Suprapubic skin (tissue), 4 donors: ENCODE measurements around the gene MAD1L1. TPM values are rescaled to one million over a fixed set of nuclear protein-coding genes. Genes with fewer than 3 reads are reported as not detected.

Experiments
- DNase-seq, 2 donors: peaks; one replicate each; pipeline ENCODE4 v3.0.0-alpha.2; 2019; ENCODE audit warnings: low spot score in 2 of 2
- H3K27ac ChIP-seq: fragments of 200-600 bp; sonication (generic); one replicate; pipeline ENCODE4 v1.5.1; 2019
- H3K27me3 ChIP-seq: fragments of 200-600 bp; sonication (generic); one replicate; pipeline ENCODE4 v1.5.1; 2019
- H3K36me3 ChIP-seq: fragments of 200-600 bp; sonication (generic); one replicate; pipeline ENCODE4 v1.5.1; 2019
- H3K4me1 ChIP-seq: fragments of 200-600 bp; sonication (generic); one replicate; pipeline ENCODE4 v1.5.1; 2019
- H3K4me3 ChIP-seq: fragments of 200-600 bp; sonication (generic); one replicate; pipeline ENCODE4 v1.5.1; 2019; ENCODE audit warnings: mild to moderate bottlenecking
- H3K9me3 ChIP-seq: fragments of 200-600 bp; sonication (generic); one replicate; pipeline ENCODE4 v1.5.1; 2019
- EP300 ChIP-seq: sonication (generic); formaldehyde crosslinking; IDR thresholded peaks from one replicate; pipeline ENCODE4 v1.6.1; 2017; ENCODE audit warnings: antibody characterized with exemption
- POLR2A ChIP-seq, 2 donors: fragments of 450-650 bp; IDR thresholded peaks; one replicate each; pipeline ENCODE4 v1.6.1; 2017; ENCODE audit warnings: antibody characterized with exemption in 2 of 2, mild to moderate bottlenecking in 2 of 2, moderate library complexity in 2 of 2
- POLR2AphosphoS5 ChIP-seq, 3 donors: sonication (generic); formaldehyde crosslinking; IDR thresholded peaks; one replicate each; pipeline ENCODE4 v1.6.1; 2017; ENCODE audit warnings: antibody characterized with exemption in 3 of 3
- WGBS: methylation state at CpG from one replicate; pipeline ENCODE4 v1.1.5; 2018; 5-methylcytosine and 5-hydroxymethylcytosine counted together
- total RNA-seq, 4 donors: library from RNA; depleted of rRNA; stranded (reverse); fragments of >200 nt; gene quantifications; one replicate each; pipeline ENCODE4 v1.1.0, GENCODE V29; 2016
- TF ChIP-seq, protein P1 (sequence below), 2 donors: fragments of 200-600 bp in 1 of 2; fragments of 450-650 bp in 1 of 2; sonication (generic) in 1 of 2; IDR thresholded peaks; one replicate each; pipeline ENCODE4 v1.5.1; 2016 to 2019; ENCODE audit warnings: antibody characterized with exemption in 2 of 2, mild to moderate bottlenecking in 1 of 2, moderate library complexity in 1 of 2

Gene MAD1L1
- total RNA-seq, 4 donors from 2014 or later: 53.2 to 69.8 (median 62.2) TPM

DNA sequence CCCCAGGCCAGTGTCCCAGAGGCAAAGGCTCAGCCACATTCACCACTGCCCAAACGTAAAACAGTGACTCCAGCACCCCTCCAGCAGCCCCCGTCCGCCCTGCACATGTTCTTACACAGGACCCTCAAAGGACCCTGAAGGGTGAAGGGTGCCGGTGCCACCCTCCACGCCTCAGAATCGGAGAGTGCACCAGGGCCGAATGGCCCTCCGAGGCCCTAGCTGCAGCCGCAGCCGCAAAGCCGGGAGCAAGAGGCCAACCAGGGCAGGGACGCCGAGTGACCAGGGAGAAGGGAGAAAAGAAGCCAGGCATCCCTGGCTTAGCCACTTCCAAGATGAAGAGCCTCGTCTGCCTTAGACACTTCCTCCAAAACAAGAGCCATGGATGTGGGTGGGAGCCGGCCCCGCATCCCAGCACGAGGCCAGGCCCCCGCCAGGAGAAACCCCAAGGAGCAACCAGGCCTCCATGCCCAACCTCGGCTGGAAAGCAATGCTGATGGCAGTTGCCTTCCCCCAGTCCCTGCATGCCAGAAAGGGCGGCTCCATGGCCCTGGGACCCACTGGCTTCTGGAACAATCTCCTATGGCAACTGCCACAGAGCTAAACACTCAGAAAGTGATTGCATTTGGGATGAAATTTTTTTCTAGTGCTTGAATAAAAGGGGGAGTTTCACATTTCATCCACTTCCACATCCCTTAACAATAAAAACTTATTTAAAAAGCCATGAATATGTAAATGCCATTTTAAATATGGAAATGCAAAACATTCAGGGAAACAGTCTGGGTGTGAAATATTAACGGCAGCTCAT is 92.3 kb downstream of the MAD1L1 start:
- Histone ChIP-seq H3K4me1 (no peaks in the 10 kb centered on the region), H3K9me3 (no peaks in the 10 kb centered on the region), H3K27ac (no peak overlapping the region), H3K27me3 (no peaks in the 10 kb centered on the region), H3K4me3 (no peak overlapping the region), H3K36me3 (peaks cover 29% of the 10 kb centered on the region)
- no peak for TF ChIP-seq EP300
- no peak for TF ChIP-seq POLR2AphosphoS5 (IDR thresholded peaks at IDR 0.05)
- TF ChIP-seq POLR2A (IDR thresholded peaks at IDR 0.05): no peak
- TF ChIP-seq, protein P1, sequence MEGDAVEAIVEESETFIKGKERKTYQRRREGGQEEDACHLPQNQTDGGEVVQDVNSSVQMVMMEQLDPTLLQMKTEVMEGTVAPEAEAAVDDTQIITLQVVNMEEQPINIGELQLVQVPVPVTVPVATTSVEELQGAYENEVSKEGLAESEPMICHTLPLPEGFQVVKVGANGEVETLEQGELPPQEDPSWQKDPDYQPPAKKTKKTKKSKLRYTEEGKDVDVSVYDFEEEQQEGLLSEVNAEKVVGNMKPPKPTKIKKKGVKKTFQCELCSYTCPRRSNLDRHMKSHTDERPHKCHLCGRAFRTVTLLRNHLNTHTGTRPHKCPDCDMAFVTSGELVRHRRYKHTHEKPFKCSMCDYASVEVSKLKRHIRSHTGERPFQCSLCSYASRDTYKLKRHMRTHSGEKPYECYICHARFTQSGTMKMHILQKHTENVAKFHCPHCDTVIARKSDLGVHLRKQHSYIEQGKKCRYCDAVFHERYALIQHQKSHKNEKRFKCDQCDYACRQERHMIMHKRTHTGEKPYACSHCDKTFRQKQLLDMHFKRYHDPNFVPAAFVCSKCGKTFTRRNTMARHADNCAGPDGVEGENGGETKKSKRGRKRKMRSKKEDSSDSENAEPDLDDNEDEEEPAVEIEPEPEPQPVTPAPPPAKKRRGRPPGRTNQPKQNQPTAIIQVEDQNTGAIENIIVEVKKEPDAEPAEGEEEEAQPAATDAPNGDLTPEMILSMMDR (IDR thresholded peaks at IDR 0.05): no peak
- 85% methylated on average over 19 of the region's 21 CpGs for WGBS
- no peak for DNase-seq

DNA sequence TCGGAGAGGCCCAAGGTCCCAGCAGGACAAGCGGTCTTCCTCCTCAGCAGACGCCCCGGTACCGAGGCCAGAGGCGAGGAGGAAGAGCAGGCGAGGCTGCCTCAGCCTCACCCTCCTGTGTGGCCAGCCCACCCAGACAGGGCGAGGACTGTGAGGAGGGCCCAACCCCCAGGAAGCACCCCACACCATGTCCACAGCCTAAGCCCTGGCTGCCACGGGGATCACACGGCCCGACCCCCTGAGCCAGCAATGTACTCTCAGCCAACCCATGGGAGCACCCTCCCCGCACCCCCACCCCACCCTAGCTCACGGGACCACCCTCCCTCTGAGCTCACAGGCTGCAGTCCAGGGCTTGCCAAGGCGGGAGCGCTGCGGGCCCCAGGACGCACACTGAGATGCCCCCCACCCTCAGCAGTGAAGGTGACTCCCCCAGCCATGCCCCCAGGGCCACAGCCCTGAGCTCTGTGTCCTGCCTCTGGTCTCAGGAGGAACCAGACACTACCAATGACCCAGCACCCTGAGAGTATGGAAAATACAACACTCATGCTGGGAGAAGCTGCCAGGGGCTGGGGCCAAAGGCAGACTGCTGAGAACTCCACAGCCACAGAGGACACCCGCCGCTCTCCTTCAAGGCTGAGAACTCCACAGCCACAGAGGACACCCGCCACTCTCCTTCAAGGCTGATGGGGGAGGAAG is 93.6 kb downstream of the MAD1L1 start:
- Histone ChIP-seq H3K9me3 (no peaks in the 10 kb centered on the region), H3K4me1 (no peaks in the 10 kb centered on the region), H3K27me3 (no peaks in the 10 kb centered on the region), H3K36me3 (peaks cover 21% of the 10 kb centered on the region), H3K27ac (no peak overlapping the region), H3K4me3 (no peak overlapping the region)
- 89% methylated on average over 11 of the region's 20 CpGs for WGBS
- no peak for DNase-seq
- TF ChIP-seq POLR2AphosphoS5 (IDR thresholded peaks at IDR 0.05) (no peak), POLR2A (IDR thresholded peaks at IDR 0.05) (no peak), EP300 (no peak)
- TF ChIP-seq, protein P1 (IDR thresholded peaks at IDR 0.05): no peak

DNA sequence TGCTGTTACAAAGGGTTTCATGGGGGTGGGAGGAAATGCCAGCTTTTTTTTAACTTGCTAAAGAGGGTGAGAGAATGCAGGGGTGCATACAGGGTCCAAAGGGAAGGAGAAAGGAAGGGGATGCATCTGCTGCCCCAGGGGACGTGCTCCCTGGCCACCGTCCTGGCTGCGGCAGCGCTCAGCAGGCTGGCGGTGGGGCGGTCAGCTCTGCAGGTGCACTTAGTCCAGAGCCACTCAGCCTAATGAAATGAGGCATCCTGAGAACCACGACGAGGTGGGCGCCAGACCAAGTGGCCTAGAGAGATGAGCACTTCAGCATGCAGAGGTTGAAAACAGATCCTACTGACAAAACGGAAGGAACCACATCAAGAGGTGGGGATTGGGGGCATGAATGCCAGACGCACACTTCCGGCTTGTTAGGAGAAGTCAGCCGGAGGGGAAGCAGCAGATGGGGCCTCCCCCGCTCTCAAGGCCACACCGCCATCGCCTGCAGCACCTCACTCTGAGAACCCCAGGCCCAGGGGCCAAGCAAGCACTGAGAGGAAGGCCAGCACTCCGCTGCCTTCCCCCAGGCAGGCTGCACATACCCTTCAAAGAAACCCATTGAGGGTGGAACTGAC is 94.5 kb downstream of the MAD1L1 start:
- Histone ChIP-seq H3K27ac (no peak overlapping the region), H3K27me3 (no peaks in the 10 kb centered on the region), H3K36me3 (peaks cover 17% of the 10 kb centered on the region), H3K4me1 (no peaks in the 10 kb centered on the region), H3K9me3 (no peaks in the 10 kb centered on the region), H3K4me3 (no peak overlapping the region)
- no peak for DNase-seq
- TF ChIP-seq EP300 (no peak), POLR2A (IDR thresholded peaks at IDR 0.05) (no peak), POLR2AphosphoS5 (IDR thresholded peaks at IDR 0.05) (no peak)
- TF ChIP-seq, protein P1 (IDR thresholded peaks at IDR 0.05): no peak
- whole genome bisulfite sequencing: 82% methylated on average over 17 of the region's 17 CpGs

DNA sequence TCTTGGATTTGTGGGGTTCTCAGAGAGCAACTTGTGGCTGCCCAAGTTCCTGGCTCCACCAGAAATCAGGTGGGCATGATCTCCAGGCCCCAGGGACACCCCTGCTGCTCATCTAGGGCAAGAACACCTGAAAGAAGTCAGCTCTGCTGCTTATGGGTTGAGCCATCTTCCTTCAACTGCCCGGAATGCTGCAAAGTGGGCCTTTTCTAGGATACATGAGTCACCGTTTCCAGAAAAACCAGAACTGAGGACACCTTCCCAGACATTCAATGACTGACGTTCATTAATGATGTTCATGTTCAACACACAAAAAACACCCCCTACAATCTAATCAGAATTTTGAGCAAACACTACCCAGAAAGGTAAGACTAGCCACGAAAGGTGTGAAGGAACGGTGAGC is 98.0 kb downstream of the MAD1L1 start:
- no peak for DNase-seq
- Histone ChIP-seq H3K4me1 (no peaks in the 10 kb centered on the region), H3K9me3 (no peaks in the 10 kb centered on the region), H3K36me3 (peaks cover 12% of the 10 kb centered on the region), H3K27ac (no peak overlapping the region), H3K4me3 (no peak overlapping the region), H3K27me3 (no peaks in the 10 kb centered on the region)
- 90% methylated on average over 5 of the region's 5 CpGs for WGBS
- no peak for TF ChIP-seq POLR2AphosphoS5 (IDR thresholded peaks at IDR 0.05)
- TF ChIP-seq POLR2A (IDR thresholded peaks at IDR 0.05): no peak
- TF ChIP-seq EP300: no peak
- TF ChIP-seq, protein P1 (IDR thresholded peaks at IDR 0.05): no peak

DNA sequence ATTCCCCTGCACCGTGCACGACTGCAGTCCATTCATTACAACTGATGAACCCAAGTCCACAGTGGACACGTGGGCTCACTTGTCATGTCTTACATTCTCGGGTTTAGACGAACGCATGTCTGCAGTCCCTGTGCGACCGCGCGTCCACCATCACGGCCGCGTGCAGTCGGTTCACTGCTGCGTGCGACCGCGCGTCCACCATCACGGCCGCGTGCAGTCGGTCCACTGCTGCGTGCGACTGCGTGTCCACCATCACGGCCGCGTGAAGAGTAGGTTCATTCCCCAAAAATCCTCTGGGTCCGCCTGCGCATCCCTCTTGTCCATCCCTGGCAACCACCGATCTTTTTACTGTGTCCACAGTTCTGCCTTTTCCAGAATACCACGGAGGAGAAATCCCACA is 100.5 kb downstream of the MAD1L1 start:
- Histone ChIP-seq H3K36me3 (peaks cover 15% of the 10 kb centered on the region), H3K27me3 (no peaks in the 10 kb centered on the region), H3K4me3 (no peak overlapping the region), H3K27ac (no peak overlapping the region), H3K4me1 (no peaks in the 10 kb centered on the region), H3K9me3 (no peaks in the 10 kb centered on the region)
- TF ChIP-seq POLR2A (IDR thresholded peaks at IDR 0.05): no peak
- TF ChIP-seq, protein P1 (IDR thresholded peaks at IDR 0.05): no peak
- TF ChIP-seq POLR2AphosphoS5 (IDR thresholded peaks at IDR 0.05): no peak
- TF ChIP-seq EP300: no peak
- no peak for DNase-seq
- WGBS: 98% methylated on average over 33 of the region's 33 CpGs
